GM18507 (cell line): ENCODE results near the gene FGF18.

ENCODE experiments used
- DNase-seq: peaks from one replicate; pipeline ENCODE4 v3.0.0; 2011; ENCODE audit warnings: low read depth; ENCODE audit not compliant: insufficient read length; ENCODE audit errors: extremely low spot score
- FAIRE-seq: peaks from 2 replicates; lab custom pipeline; 2011; peaks lifted over from hg19 to GRCh38; lab: Jason Lieb, UNC

The FGF18 gene

DNA sequence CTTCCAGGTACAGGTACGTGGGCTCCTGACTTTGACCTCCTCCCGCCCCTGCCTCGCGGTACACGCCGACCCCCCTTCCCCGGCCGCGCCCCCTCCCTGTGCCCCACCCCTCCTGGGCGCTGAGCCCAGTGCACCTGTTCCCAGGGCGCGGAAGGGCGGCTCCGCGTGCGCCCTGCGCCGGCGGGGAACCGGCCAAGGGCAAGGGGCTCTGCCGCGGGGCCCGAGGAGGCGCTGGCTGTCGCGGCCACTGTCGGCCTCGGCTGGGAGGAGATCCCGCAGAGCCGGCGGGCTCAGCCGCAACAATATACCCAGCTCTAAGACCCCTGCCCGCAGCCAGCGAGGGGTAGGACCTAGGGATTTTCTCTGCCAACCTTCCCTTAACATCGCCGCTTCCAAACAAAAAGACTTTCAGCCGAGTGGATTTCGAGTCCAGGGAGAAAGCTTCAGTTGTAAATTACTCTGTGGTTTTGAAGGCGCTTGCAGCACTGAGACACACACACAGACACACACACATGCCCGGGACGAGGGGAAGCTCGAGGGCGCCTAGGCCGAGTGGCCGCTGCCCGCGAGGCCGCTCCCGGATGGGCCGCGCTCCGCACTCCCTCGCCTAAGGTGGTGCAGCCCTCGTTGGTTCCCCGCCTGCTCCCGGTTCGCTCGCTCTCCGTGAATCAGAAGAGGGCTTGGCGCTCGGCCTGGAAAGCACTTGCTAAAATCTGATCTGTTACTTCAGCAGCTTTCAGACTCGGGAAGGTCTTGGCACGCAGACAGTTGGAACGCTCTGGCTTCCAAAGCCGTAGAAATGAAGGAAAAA, 1.2 kb downstream of the FGF18 start:
- FAIRE-seq (no peak), DNase-seq (no peak)

DNA sequence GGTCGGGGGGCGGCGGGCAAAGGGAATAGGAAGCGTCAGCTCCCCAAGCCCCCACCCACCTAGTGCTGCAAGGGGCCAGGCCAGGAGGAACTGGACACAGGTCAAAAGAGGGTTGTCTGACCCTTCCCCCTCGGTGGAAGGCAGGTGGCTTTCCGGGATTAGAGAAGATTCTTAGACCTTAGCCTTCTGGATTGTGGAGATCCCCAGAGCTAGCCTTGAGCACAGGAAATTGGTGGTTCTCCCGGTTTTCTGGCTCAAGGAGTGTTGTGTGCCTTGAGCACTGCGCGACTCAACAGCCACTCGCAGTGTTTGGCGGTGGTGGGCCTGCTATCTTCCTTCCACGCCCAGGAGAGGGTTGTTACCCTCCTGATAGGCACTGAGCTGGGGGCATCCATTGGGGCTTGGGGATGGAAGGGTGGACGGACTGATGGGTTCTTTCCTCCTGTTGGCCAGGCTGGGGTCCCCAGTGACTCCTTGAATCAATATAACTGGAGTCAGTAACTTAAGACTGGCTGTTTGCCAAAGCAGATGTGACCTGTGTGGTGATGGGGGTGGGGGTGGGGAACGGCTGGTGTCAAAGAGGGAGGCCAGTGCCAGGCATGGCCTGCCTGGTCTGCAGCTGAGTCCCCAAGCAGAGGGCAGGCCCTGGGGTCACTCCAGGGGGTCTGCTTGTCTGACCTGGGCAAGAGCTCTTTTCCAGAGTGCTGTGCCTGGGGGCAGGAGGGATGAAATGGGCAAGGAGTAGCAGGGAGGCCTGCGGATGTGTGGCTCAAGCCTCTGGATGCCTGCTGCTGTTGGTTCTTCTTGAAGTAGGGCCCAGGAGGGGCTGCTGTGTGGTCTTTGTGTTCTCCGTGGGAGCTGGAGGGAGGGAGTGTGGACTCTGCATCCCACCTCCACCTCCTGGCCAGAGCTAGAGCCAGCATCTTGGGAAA, 2.1 kb downstream of the FGF18 start:
- DNase-seq (no peak), FAIRE-seq (no peak)

GRCh38 chr5:171422495-171422894, 3.0 kb downstream of the FGF18 start:
- no peak for DNase-seq
- no peak for FAIRE-seq

- FAIRE-seq (no peak), DNase-seq (no peak)
These were observed 3.6 kb downstream of the FGF18 start for GRCh38 chr5:171422902-171423663.

- FAIRE-seq (no peak), DNase-seq (no peak)
These were observed 5.3 kb downstream of the FGF18 start for GRCh38 chr5:171424726-171425125.

GRCh38 chr5:171425596-171426244, 6.3 kb downstream of the FGF18 start:
- FAIRE-seq = no peak
- DNase-seq = no peak

GRCh38 chr5:171426266-171426665, 6.8 kb downstream of the FGF18 start:
- no peak for DNase-seq

DNA sequence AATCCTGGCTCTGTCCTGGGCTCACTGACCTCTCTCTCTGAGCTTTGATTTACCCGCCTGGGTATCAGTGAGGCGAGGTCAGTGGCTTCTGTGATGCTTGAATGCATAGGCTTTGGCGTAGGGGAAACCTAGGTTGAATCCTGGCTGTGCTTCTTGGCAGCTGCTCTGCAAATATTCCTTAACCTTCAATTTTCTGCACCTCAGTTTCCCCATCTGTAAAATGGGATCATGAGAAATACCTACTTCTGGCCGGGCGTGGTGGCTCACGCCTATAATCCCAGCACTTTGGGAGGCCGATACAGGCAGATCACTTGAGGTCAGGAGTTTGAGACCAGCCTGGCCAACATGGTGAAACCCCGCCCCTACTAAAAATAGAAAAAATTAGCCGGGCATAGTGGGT, 7.2 kb downstream of the FGF18 start:
- FAIRE-seq (no peak), DNase-seq (no peak)

More at GRCh38 chr5:171426266-171426665, 6.8 kb downstream of the FGF18 start:
- FAIRE-seq = no peak

GRCh38 chr5:171427318-171428167, 8.1 kb downstream of the FGF18 start:
- FAIRE-seq = no peak
- DNase-seq = no peak

DNA sequence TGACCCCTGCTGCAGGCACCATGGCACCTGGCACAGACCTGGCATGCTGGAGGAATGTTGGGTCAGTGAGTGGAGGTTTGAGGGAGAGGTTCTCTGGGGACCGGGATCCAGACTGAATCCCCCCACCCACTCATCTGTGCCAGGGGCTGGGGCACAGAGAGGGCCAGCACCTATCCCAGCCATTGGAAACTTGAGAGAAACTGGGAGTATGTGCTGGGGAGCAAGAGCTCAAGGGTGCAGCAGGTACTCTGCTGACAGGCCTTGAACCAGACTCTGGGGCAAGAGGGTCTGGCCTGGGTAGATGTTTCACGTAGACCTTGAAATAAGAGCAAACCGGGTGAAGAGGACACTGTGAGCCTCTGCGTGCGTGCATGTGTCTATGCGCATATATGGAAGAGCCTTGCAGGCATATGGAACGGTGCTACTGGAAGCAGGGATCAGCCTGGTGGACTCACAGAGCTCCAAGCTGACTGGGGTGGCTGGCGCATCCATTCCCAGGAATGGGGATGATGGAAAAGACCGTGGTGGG, 8.8 kb downstream of the FGF18 start:
- FAIRE-seq = no peak
- DNase-seq = no peak

DNA sequence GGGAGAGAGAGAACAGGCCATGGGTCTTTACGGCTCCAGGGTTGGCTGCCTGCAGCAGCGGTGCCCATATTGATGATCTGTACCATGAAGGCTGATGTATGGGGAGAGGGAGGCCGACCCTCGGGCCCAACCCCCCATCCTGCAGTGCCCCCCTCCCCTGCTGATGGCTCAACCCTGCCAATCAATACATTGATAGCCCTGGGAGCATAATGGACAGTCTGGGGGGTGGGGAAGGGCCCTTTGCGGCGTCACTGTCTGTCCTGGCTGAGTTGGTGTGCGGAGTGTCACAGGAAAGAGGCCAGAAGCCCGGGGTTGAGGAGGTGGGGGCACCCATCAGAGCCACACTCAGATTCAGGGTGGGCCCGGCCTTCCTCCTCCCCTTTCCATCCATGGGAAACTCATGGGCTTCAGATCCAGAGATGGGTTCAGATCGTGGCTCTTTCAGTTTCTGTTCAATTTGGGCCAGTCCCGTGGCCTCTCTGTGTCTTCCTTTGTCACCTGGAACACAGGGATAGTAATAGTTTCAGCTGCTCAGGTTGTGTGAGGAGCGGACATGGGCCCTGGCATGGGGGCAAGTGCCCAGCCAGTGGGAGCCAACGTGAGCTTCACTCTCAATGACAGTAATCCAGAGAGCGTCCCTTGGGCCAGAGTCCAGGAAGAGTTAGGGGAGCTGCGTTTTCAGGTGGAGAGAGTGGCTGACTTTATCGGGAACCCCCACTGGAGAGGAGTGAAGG, 9.5 kb downstream of the FGF18 start:
- no peak for DNase-seq
- no peak for FAIRE-seq

- FAIRE-seq = no peak
- DNase-seq = no peak
These were observed 10.1 kb downstream of the FGF18 start for GRCh38 chr5:171429543-171429910.

- DNase-seq = no peak
- FAIRE-seq = no peak
These were observed 11.9 kb downstream of the FGF18 start for GRCh38 chr5:171431251-171431777.

DNA sequence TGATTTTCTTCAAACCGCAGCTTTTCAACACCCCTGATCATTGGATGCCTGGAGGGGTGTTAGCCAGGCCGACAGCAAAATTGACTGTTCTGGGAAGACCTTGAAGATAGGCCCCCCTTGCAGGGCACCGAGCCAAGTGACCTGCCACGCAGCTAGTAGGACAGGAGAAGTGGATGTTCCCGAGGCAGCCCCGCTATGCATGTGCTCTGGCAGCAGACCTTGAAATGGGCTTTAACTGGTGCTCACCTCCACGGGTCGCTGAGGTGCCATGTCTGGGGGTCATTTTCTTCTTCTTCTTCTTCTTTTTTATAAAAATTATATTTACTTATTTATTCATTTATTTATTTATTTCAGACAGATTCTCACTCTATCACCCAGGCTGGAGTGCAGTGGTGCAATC, 12.6 kb downstream of the FGF18 start:
- no peak for DNase-seq
- FAIRE-seq = no peak

DNA sequence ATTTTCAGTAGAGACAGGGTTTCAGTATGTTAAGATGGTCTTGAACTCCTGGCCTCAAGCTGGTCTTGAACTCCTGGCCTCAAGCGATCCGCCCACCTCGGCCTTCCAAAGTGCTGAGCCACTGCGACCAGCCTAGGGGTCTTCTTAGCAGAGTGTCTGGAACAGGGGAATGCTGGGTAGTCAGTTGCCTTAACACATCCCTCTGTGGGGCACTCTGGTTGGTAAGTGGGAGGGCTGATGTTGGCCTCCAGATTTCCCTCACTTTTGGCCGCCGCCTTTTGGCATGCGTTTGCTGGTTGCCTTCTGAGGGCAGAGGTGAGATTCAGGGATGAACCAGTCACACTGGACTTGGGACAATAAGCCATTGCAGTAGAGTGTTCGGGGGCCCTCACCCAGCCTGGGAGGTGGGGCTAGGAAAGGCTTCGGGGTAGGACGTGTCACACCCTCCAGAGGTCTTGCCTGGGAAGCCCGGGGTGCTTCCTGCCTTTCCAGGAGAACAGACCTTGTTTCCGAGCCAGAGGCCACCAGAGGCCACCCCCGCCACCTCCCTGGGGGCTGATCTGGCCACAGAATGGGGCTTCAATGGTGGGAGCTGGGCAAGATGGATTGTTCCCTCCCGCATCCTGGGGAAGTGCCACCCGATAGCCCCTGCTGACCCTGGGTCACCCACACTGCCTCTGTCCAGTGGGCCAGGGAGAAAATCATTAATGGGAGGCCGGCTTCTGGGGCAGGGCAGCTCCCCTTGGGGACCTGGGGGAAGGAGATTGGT, 13.3 kb downstream of the FGF18 start:
- FAIRE-seq (no peak), DNase-seq (no peak)

DNA sequence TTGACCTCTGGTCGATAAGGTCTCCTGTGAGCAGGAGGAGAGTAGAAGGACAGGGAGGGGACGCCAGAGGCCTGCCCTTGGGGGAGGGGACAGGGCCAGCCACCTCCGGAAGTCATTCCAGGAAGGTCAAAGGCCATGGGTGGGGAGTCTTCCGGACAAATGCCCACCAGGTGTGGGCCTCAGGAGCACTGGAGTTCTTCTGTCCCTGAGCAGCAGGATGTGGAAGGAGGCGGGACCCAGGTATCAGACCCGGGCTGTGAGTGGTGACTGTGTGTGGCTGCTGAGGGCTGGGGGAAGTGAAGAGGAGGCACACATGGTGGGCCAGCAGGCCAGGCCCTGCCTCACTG, 13.9 kb downstream of the FGF18 start:
- DNase-seq = no peak
- FAIRE-seq = no peak
